HG02623 (cell line): ENCODE data around the gene AASS.
A peak's percentile ranks its signal among the peaks of the same experiment; 100 is the strongest.

ENCODE experiments used
- ATAC-seq: cut with Tn5 transposase; IDR thresholded peaks from one replicate; pipeline ENCODE4 v1.9.1; 2021; ENCODE audit warnings: moderate library complexity; ENCODE audit not compliant: unreplicated experiment

Gene AASS

GRCh38 chr7:122123746-122124145 lies 20.3 kb downstream of the AASS start:
- no peak for ATAC-seq

- ATAC-seq: no peak
These were observed 25.3 kb downstream of the AASS start for GRCh38 chr7:122118757-122119156.

GRCh38 chr7:122103064-122103463 lies 41.0 kb downstream of the AASS start:
- ATAC-seq: no peak

GRCh38 chr7:122100021-122100420 lies 44.0 kb downstream of the AASS start:
- ATAC-seq: no peak

- no peak for ATAC-seq
These were observed 48.4 kb downstream of the AASS start for GRCh38 chr7:122095642-122096041.

GRCh38 chr7:122094549-122094948 lies 49.5 kb downstream of the AASS start:
- no peak for ATAC-seq

GRCh38 chr7:122092964-122093797 lies 50.9 kb downstream of the AASS start:
- ATAC-seq: peak; percentile 97

GRCh38 chr7:122082670-122083069 lies 61.4 kb downstream of the AASS start:
- ATAC-seq: no peak

- ATAC-seq: no peak
These were observed 61.9 kb downstream of the AASS start for GRCh38 chr7:122082160-122082559.

- ATAC-seq: no peak
These were observed 70.4 kb downstream of the AASS start for GRCh38 chr7:122073635-122074034.

- no peak for ATAC-seq
These were observed 71.0 kb downstream of the AASS start for GRCh38 chr7:122072924-122073599.

- ATAC-seq: no peak
These were observed 71.8 kb downstream of the AASS start for GRCh38 chr7:122072272-122072671.

GRCh38 chr7:122070834-122071233 lies 73.2 kb downstream of the AASS start:
- ATAC-seq: no peak

GRCh38 chr7:122070062-122070461 lies 74.0 kb downstream of the AASS start:
- no peak for ATAC-seq

GRCh38 chr7:122068999-122069398 lies 75.0 kb downstream of the AASS start:
- ATAC-seq: no peak

GRCh38 chr7:122068046-122068445 lies 76.0 kb downstream of the AASS start:
- ATAC-seq: no peak

GRCh38 chr7:122067077-122067476 lies 77.0 kb downstream of the AASS start:
- no peak for ATAC-seq

- ATAC-seq: no peak
These were observed 79.1 kb downstream of the AASS start for GRCh38 chr7:122064971-122065370.

GRCh38 chr7:122063146-122063545 lies 80.9 kb downstream of the AASS start:
- ATAC-seq: no peak

- no peak for ATAC-seq
These were observed 84.5 kb downstream of the AASS start for GRCh38 chr7:122059542-122059941.

GRCh38 chr7:122056977-122057376 lies 87.1 kb downstream of the AASS start:
- ATAC-seq: no peak

GRCh38 chr7:122055073-122055472 lies 89.0 kb downstream of the AASS start:
- ATAC-seq: no peak
